ENCODE results near the gene MINDY4.

DNA sequence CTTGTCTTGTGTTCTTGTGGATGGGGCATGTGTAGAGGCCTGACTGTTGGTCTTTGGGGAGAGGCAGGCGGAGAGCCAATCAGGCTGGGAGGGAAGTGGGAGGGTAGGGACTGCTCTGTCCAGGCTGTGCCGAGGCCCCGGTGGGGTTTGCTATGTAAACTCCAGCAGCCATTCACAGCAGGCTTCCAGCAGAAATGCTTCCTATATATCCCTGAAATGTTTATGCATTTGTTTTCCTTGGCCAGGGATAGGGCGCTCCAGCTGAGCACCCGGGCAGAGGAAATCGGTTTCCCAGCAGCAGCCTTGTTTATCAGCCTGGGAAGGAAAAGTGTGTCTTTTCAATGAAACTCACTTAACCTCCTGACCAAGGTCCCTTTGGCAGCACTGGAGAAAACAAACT, 122.1 kb downstream of the MINDY4 start:
- no peak for TF ChIP-seq EZH2 (IDR thresholded peaks at IDR 0.05; ENCODE audit: borderline replicate concordance, low read length)
- no peak for TF ChIP-seq CTCF (conservative IDR thresholded peaks at IDR 0.05 in 1 of 2, IDR thresholded peaks at IDR 0.05 in 1 of 2; ENCODE audit: extremely low read depth in 1 of 2, insufficient read depth in 1 of 2, low read depth in 1 of 2, low read length in 2 of 2)
